Stimulated activated CD4-positive, alpha-beta T cell treated with anti-CD3 and anti-CD28 coated beads, Interleukin-1b, Interleukin-23, amount 100 ng/mL, for 1 hour (primary cell): ENCODE data around the gene TANK.
"Not testable (repeated sequence)": the region's sequence is repeated elsewhere in the genome, so short reads cannot be mapped to it uniquely, and the experiment has no call there.

Source experiments
- DNase-seq, 2 donors: peaks; one replicate each; pipeline ENCODE4 v3.0.0-alpha.2; 2020; ENCODE audit warnings: low read depth in 2 of 2

The TANK gene, protein sequence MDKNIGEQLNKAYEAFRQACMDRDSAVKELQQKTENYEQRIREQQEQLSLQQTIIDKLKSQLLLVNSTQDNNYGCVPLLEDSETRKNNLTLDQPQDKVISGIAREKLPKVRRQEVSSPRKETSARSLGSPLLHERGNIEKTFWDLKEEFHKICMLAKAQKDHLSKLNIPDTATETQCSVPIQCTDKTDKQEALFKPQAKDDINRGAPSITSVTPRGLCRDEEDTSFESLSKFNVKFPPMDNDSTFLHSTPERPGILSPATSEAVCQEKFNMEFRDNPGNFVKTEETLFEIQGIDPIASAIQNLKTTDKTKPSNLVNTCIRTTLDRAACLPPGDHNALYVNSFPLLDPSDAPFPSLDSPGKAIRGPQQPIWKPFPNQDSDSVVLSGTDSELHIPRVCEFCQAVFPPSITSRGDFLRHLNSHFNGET

DNA sequence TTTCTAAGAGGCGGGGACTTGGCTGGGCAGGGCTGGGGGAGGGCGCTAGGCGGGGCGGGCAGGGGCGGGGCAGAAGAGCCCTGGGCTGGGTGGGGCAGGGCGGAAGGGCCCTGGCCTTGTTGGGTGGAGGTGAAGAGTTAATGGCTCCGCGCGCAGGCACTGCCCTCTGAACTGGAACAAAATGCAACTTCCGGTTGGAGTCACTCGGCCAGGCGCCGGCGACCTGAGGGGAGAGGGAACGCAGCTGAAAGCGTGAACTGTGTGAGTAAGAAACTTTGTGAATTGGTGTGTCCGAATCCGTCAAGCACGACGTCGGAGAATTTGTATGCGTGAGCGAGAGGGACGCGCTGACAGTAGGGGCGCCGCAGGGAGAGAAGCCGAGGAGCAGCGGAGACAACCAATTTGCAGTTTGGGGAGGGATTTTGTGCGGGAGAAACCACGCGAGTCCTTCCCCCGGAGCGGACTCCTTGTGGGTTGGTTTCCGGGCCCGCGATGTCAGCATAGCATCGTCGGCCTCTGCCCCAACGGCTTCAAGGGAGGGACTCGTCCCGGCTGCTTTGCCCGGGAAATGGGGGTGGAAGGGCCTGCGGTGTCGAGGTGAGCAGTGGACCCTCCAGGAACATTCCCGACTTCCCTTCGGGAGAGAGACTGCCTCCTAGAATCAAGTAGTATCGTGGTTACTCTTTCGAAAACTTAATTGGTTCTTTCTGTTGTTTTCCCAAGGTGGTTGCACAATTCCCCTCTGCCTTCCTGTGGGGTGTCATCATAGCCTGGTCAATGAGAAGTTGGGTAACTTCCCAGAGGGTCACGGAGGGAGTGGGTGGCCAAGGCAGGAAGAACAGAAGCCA lies at the start of gene TANK:
TANK (plus strand) TSS at position 203 of the 848 bp plus-strand sequence. CDS start 19,235 bp downstream, outside the sequence.
- DNase-seq = peak; percentile 65 to 76

DNA sequence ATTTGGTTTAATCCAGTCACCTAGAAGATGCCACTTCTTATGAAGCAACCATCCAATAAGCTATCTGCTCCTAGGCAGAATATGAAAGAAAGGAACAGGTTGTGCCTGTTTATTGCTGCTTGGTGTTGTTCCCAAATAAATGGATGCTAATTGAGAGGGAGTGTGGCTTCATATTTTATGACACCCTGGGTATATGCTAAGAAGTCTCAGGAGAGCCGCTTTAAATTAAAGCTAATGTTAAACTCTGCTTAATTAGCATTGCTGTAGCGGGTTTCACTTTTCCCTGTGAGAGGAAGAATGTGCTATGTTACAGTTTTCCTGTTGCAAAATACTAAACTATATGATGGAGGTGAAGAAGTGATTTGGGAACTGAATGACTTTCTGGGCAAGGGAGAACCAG lies 48.7 kb upstream of the TANK start:
- DNase-seq = no peak

DNA sequence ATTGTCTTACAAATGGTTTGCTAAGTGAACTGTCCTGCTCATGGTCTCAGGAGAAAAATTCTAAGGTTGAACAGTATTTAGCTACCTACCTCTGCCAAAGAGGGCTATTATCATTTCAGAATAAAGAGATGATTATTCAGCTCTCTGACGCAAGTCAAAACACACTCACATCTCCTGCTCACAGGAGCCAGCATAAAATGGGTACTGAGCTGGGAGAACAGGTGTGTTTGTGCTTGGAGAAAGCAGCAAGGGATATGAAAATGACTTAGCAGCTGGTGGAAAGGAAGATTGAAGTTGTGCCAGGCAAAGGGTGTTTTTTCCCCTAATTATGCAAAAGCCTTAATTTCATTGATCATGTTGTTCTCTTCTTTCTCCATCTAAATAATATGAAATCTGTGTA lies 47.3 kb upstream of the TANK start:
- DNase-seq = no peak

DNA sequence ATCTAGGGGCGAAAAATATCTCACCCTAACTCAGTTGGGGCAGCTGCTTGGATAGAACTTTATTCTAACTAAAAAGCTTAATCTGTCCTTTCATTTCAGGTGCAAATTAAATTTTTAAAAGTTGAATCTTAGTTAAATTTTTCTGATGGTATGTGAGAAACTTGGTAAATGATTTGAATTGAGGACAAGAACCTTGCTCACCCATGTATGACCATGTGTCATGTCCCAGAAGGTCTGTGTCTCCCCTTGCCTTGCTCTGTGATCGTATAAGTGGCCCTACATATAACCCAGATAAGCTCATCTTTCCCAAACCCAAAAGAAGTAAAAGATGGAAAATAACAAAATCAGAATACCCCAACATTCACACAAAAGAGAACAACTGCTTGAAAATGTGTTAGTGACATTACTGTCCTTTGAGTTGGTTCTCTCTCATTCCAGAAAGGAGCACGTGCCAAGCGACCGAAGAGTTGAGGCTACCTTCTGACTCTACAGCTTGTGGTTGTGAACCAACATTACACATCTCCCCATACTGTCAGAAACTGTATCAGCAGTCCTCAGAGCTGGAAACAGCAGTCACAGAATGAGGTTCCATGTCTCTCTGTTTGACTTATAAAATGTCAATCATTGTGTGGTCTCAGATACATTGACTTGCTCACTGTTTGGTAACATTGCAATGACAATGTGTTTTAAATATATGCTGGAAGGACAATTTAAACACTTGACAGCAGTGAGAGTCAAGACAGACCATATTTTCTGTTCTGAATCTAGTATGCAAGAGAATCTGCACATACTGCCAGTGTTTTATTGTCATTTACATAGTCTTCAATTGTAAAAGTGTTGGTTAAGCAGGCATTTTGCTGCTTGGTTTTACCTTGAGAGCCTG lies 46.3 kb upstream of the TANK start:
- DNase-seq = no peak

DNA sequence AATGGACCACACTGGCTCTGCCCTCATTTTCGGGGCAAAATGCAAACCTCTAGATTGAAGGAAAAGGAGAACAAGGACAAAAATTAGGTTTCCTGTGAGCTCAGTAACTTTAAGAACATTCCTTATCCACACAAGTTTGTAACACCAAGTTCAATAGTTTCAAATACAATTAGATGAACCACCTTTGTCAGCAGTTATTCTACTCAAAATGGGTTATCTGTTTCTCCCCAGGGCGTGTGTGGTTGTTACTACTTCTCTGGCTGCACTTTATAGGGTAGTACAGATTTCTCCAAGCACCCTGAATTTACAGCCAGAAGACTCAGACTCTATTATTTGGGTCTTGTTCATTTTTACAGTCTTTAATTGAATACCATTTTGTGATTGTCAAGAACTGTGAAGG lies 45.0 kb upstream of the TANK start:
- DNase-seq = no peak

DNA sequence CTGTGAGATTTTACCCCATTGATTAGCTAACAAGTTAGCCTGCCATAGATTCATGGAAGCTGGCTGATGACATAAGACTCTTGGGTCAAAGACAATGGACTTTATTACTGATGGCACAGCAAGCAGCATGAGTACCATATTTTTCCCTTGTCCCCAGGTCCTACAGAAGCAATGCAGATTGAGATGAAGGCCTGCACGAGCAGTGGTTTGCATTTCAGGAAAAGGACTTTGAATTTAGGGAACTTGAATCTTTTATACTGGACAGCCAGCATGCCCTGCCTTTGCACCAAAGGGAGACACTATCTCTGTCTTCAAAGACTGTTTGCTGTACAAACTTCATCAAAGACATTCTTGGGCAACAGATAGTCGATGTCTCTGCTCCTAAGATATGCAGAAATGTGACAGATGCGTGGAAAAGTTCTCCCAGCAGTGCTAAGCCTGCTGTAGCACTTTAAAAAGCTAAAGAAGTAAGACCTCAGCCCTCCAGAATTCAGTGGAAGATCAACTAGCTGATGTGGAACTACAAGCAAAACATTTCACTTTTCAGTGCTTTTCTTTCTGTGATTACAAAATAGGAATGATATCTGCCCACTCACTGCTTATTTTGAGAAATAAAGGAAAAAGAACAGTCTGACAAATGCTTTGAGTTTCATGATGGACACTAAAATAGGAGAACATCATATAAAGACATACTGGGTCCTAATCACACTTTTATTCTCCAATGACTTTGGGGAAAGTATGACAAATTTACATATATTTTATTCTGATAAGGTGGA lies 44.4 kb upstream of the TANK start:
- DNase-seq = no peak

DNA sequence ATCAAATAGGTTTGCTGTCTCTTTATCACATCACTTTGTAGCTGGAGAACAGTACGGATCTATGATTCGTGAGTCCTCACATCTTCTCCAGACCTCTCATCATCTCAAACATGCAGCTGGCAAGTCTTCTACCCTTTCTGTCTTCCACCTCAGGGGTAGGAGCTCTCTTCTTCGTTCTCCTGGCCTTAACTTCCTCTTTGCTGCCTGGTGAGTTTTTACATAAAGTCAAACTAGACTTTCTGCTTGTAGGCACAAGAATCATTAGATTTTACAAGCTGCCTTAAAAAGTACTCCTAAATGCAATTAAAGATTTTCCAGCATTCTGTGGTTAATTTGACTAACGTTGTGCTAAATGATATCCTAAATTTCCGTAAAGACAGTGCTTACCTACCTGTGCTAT lies 43.7 kb upstream of the TANK start:
- no peak for DNase-seq

DNA sequence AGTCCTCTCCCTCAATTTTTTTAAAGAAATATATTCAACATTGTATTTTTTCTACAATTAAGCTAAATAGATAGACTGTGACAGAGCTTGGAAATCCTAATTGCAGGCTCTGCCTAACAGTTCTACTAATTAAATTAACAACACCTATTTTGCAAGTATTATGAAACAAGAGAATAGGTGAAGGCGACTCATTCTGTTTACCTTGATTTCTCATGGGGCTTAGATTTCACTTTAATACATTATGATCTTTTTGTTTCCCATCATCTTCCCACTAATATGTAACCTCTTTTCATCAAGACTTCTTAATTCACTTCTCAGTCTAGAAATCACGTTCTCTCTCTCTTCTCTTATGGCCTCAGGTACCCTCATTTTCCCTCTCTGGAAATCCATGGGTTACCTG lies 42.7 kb upstream of the TANK start:
- DNase-seq = no peak

DNA sequence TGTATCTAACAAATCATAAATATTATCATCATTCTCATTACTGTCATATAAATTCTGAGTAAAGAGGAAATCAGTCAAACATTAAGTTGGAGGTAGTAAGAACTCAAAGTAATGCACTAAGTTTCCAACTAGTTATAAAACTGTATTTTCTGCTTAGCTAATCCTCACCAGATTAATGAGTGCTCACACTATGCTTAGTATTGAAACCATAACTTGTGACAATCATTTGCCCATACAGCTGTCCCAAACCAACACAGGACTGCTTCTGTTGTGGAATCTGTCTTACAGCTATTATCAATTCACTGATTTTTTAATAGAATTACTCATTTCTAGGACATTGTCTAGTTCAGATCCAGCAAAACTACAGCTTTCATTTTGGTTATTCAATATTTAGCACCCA lies 41.5 kb upstream of the TANK start:
- DNase-seq = no peak

DNA sequence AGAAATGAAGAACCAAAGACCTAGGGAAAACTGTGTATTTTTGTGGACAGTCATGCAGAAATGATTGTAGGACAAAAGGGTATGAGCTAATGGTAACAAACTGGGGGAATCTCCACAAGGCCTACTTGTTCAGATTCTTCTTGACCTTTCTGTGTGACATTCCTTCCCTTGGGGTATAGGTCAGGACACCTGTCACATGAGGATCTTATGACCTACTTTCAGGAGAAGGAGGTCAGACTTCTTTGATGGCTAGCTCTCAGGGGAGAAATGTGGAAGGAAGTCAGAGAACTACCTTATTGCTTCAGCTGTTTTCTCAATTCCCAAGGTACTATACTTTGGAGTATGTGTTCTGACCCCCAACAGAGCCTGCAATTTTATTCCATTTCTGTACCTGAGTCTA lies 40.7 kb upstream of the TANK start:
- DNase-seq = no peak

DNA sequence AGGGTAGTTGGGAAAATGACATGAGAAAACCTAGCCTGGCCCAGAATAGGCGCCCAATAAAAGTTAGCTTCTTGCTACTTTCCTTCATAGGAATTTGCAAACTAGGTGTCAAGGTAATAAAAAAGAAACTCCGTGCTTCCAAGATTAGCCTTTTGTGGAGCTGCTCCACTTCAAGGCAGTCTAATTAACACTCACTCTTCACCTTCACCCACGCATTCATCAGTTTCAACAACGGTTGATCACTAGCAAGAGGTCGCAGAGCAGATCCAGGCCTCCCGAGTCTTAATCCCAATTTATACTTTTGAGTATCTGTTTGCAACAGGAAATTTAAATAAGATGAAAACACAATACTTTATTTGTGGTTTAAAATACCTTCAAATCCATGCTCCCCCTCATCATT lies 39.5 kb upstream of the TANK start:
- DNase-seq = no peak

DNA sequence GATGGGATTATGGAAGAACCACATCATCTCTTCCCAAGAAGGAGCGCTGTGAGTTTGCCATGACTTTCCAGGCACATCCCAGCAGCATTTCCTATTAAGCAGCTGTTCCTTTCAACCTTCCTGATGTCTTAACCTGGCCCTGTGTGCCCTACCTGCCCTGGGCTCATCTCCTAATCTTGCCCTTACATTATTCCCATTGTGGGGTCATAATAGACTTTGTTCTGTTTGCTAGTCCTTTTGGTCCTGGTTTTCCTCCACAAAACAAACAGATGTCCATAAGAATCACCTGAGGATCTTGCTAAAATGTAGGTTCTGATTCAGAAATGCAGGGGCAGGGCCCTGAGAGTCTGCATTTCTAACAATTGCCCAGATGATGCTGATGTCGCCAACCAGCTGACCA lies 38.6 kb upstream of the TANK start:
- no peak for DNase-seq

DNA sequence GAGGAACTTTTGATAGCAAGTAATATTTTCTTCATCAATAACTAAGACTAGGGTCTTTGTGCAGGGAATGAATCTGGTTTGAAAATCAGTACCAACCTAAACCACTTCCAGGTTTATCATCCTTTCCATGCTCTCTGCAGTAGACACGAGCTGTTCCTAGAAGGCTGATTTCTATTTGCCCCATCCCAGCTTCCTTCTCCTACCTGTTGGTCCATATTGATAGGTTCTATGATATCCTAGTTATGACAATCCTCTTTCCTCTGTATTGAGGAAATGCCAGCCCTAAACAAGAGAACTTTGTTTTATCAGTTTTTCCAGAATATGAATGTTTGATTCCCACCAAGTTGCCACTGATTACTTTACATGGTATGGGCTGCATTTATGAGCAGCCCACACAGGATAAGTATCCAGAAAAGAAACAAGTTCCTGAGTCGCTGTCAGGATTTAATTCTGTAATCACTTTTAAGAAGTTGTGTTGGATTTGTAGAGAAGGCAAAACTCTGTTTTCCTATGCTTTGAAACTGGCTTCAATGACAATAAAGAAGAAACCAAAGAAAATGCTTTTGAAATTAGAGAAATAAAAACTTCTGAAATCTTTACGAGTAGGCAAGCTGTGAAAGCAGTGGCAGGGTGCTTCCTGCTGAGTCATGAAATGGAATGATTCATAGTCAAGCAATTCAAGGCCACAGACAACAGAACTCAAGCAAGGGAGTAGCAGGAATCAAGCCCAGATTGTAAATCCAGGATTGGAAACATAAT lies 37.3 kb upstream of the TANK start:
- no peak for DNase-seq

DNA sequence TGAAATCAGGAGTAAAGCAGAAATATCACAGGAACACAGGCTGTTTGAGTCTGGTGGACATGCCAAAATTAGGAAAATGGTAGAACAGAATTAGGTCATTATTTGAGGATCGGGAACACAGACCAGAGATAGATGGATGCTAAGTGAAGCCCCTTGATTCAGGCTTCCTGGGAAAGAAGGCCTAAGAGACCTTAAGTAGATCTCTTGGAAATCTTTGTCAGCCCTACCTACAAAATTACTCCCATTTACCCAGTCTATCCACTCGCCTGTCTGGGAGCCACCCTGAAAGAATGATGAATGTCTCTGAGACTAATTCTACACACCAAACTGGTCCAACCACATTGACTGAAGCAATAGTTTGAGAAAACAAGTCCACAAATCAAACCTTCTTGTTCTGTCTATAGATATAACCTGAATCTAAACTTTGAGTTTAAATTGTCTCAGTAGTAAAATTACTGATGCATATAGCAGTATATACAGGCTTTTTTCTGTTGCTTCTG lies 36.6 kb upstream of the TANK start:
- no peak for DNase-seq

DNA sequence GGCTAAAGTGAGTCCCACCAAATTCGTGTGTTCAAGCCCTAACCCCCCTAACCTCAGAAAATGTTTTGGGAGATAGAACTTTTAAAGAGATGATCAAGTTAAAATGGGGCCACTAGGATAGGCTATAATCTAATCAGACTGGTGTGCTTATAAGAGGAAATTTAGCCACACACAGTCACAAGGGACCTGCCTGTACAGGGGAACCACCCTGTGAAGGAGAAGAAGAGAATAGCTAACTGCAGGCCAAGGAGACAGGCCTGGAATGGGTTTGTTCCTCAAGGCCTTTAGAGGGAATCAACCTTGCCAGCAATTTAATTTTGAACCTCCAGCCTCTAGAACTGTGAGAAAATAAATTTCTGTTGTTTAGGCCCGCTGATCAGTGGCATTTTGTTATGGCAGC lies 36.0 kb upstream of the TANK start:
- no peak for DNase-seq

DNA sequence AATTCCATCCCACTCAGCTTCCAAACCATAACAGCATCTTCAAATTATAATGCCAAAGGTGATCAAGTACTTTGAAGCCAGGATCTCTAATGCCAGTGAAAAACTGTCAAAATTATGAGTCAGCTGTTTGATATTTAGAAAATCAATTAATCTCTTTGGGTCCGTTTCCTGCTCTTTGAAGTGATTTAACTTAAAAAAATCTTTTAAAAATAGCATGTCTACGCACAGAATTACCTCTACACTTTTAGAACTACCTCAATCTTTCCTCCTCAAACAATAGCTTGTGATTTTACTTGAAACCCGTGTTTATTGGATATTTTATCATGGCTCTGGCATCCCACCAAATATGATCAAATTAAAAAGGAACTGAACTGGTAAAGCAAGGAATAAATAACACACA lies 31.3 kb upstream of the TANK start:
- no peak for DNase-seq

DNA sequence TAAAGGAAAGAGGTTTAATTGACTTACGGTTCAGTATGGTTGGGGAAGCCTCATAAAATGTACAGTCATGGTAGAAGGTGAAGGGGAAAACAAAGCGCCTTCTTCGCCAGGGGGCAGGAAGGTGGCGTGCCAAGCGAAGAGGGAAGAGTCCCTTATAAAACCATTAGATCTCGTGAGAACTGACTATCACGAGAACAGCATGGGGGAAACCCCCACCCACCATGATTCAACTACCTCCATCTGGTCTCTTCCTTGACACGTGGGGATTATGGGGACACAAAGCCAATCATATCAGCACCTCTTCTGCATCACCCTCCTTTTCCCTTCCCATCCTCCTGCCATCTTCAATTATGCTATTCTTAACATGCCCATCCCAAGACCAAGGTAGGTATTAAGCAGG lies 29.9 kb upstream of the TANK start:
- DNase-seq = no peak

DNA sequence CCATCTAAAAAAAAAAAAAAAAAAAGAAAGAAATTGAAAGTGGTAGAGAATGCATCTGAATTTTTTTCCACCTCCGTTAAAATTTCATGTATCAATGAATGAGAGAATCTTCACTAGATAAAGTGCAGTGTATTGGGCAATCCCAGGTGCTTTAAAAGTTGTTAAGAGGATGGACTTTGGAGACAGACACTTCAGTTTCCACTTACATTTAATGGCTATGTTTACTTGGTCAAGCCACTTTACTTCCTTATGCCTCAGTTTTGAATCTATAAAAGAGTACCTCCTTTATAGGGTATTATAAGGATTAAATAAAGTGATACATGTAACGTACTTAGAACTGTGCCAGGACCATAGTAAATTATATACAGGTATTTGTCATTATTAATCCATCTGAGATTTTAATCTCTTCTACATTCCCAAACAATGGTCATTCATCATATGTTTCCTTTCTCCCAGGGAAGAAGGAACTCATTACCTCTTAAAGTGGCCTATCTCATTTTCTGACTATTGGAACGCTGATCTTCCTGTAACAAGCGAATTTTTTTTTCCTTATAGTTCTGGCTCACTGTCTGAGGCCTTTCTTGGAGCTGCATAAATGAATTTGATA lies 29.1 kb upstream of the TANK start:
- DNase-seq = no peak

DNA sequence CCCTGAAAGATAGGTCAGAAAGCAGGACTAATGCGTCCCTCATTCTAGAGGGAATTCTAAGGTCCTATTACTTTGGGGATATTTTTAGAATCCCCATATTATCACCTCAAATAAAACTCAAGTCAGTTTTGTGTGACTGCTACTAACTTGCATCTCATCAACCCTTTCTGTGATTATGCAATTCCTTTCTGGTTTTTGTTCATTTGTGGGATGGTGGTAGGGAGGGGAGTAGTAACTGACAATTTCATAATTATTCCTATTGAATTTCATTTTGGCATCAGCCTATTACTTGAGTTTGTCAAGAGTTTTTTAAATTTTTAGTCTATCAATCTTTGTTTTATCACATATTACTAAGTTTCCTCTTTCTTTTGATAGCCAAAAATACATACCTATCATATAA lies 28.4 kb upstream of the TANK start:
- DNase-seq = no peak

DNA sequence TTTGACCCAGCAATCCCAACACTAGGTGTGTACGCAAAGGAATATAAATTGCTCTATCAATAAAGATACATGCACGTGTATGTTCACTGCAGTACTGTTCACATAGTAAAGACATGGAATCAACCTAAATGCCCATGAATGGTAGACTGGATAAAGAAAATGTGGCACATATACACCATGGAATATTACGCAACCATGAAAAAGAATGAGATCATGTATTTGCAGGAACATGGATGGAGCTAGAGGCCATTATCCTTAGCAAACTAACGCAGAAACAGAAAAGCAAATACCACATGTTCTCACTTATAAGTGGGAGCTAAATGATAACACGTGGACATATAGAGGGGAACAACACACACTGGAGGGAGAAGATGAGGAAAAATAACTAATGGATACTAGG lies 27.8 kb upstream of the TANK start:
- DNase-seq = not testable (repeated sequence)
